ENCODE results near the gene MTUS2. TPM values are rescaled to one million over a fixed set of nuclear protein-coding genes. Genes with fewer than 3 reads are reported as not detected.

The MTUS2 gene
- total and polyA plus RNA-seq, 2 donors from 2014 or later: 0.06 to 0.22 TPM

DNA sequence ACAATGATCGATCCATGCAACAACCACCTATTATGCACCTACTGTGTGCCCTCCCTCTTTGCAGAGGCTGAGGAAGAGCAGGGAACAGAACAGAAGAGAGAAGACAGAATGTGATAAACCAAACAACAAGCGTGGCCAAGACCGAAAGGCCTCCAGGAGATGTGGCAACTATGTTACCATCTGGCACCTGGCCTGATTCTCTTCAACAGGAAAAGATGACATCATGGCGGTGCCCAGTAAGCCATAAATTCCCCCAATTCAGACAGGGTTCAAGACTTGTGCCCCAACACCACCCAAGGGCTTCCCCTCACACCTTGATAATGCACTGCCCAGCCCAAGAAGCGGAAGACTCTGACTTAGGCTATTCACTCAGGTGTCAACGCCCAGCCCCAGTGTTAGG, 731.1 kb downstream of the MTUS2 start:
- Histone ChIP-seq H3K9ac (ENCODE audit: low read length in 3 of 3) (no peak overlapping the region), H3K27ac (ENCODE audit: low read depth in 2 of 2, low read length in 2 of 2) (no peak overlapping the region), H3K4me1 (ENCODE audit: control insufficient read depth in 2 of 3, insufficient read depth in 2 of 3, low read depth in 1 of 3, low read length in 3 of 3) (no peaks in the 10 kb centered on the region), H3K4me3 (ENCODE audit: low read length in 3 of 3) (no peak overlapping the region), H3K9me3 (ENCODE audit: control insufficient read depth in 2 of 3, insufficient read depth in 1 of 3, low read length in 3 of 3) (no peaks in the 10 kb centered on the region), H3K27me3 (ENCODE audit: control insufficient read depth, insufficient read depth, low read length) (no peaks in the 10 kb centered on the region), H3K36me3 (ENCODE audit: control insufficient read depth in 2 of 3, insufficient read depth in 3 of 3, low read length in 3 of 3) (no peaks in the 10 kb centered on the region)
- FAIRE-seq: no peak
- TF ChIP-seq, protein P1, sequence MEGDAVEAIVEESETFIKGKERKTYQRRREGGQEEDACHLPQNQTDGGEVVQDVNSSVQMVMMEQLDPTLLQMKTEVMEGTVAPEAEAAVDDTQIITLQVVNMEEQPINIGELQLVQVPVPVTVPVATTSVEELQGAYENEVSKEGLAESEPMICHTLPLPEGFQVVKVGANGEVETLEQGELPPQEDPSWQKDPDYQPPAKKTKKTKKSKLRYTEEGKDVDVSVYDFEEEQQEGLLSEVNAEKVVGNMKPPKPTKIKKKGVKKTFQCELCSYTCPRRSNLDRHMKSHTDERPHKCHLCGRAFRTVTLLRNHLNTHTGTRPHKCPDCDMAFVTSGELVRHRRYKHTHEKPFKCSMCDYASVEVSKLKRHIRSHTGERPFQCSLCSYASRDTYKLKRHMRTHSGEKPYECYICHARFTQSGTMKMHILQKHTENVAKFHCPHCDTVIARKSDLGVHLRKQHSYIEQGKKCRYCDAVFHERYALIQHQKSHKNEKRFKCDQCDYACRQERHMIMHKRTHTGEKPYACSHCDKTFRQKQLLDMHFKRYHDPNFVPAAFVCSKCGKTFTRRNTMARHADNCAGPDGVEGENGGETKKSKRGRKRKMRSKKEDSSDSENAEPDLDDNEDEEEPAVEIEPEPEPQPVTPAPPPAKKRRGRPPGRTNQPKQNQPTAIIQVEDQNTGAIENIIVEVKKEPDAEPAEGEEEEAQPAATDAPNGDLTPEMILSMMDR (IDR thresholded peaks at IDR 0.05; ENCODE audit: borderline replicate concordance, extremely low read depth, insufficient read depth): no peak
- no peak for DNase-seq
- intact Hi-C loops (cut with DNase I): no loop called here

Other genes starting within 250 kb of the MTUS2 start
- 59.0 TPM for gene POMP, start 161.2 kb upstream of the MTUS2 start, total RNA-seq
- gene POMP, start 161.2 kb upstream of the MTUS2 start, polyA plus RNA-seq (ENCODE audit: insufficient read depth, low read depth, low replicate concordance): 115 TPM
- gene SLC46A3, start 101.4 kb upstream of the MTUS2 start, total RNA-seq: 16.7 TPM
- 30.0 TPM for gene SLC46A3, start 101.4 kb upstream of the MTUS2 start, polyA plus RNA-seq (ENCODE audit: insufficient read depth, low read depth, low replicate concordance)

All from kidney (tissue), 14 donors.